ENCODE measurements around the gene RHOBTB3. TPM values are rescaled to one million over a fixed set of nuclear protein-coding genes. Genes with fewer than 3 reads are reported as not detected.

Gene RHOBTB3
- total RNA-seq, 1 experiment from 2014 or later, result 6.8 TPM

GRCh38 chr5:95760273-95761191 is 29.4 kb downstream of the RHOBTB3 start:
- Mint-ChIP-seq H3K27ac (no peak overlapping the region), H3K27me3 (ENCODE audit: low read depth) (no peaks in the 10 kb centered on the region), H3K4me3 (no peak overlapping the region), H3K4me1 (peaks cover under 1 to 2% of the 10 kb centered on the region in 2 experiments; a peak in 1 of 4 replicates), H3K36me3 (ENCODE audit: insufficient read depth in 1 of 3, low read depth in 3 of 3) (no peaks in the 10 kb centered on the region), H3K9me3 (no peaks in the 10 kb centered on the region)
- H3K4me1 ChIP-seq (ENCODE audit: insufficient read depth, low read length), result no peaks in the 10 kb centered on the region
- no peak overlapping the region for H2AFZ ChIP-seq (ENCODE audit: low read length)
- no peak overlapping the region for H2BK15ac ChIP-seq (ENCODE audit: low read depth, low read length)
- H3K23ac ChIP-seq (ENCODE audit: insufficient read length, low read depth, low read length), result no peak overlapping the region
- no peak for TF ChIP-seq CTCF (conservative IDR thresholded peaks at IDR 0.05)
- no peaks in the 10 kb centered on the region for H3K23me2 ChIP-seq (ENCODE audit: insufficient read length, low read depth, low read length, poor library complexity, severe bottlenecking)
- no peak for DNase-seq
- no peak overlapping the region for H2BK5ac ChIP-seq (ENCODE audit: insufficient read length, low read length)
- no peaks in the 10 kb centered on the region for H3K9me3 ChIP-seq (ENCODE audit: control insufficient read depth, low read depth, low read length)
- H3K4ac ChIP-seq (ENCODE audit: low read depth, low read length), result no peak overlapping the region
- no peaks in the 10 kb centered on the region for H3K27me3 ChIP-seq (ENCODE audit: insufficient read depth, low read length)
- H3K4me2 ChIP-seq (ENCODE audit: insufficient read depth, insufficient read length, low read length), result no peak overlapping the region
- no peak overlapping the region for H3K14ac ChIP-seq (ENCODE audit: insufficient read depth, low read length)
- no peak overlapping the region for H3K18ac ChIP-seq (ENCODE audit: insufficient read length, low read depth, low read length)
- H3K79me2 ChIP-seq (ENCODE audit: insufficient read depth, low read length), result no peaks in the 10 kb centered on the region
- no peak overlapping the region for H4K5ac ChIP-seq (ENCODE audit: insufficient read length, low read depth, low read length)
- H4K8ac ChIP-seq (replicated peaks; ENCODE audit: insufficient read length, low read depth, low read length), result no peak overlapping the region
- H2BK12ac ChIP-seq (ENCODE audit: insufficient read length, low read depth, low read length), result no peak overlapping the region
- H3K27ac ChIP-seq (ENCODE audit: insufficient read length, low read depth, low read length), result no peak overlapping the region
- no CpG with 5 or more reads among the region's 3 CpGs for WGBS (ENCODE audit: extremely low coverage, insufficient read length, low lambda C conversion rate)
- no peak overlapping the region for H2BK20ac ChIP-seq (ENCODE audit: low read depth, low read length, poor library complexity, severe bottlenecking)
- H3K9ac ChIP-seq (ENCODE audit: extremely low read depth, insufficient read length, low read length), result no peak overlapping the region
- H3K79me1 ChIP-seq (ENCODE audit: insufficient read depth, low read depth, low read length, poor library complexity, severe bottlenecking), result no peaks in the 10 kb centered on the region
- H2AK5ac ChIP-seq (ENCODE audit: insufficient read length, low read length), result no peak overlapping the region
- no peak overlapping the region for H3K56ac ChIP-seq (ENCODE audit: insufficient read length, low read depth, low read length)
- no peak overlapping the region for H3T11ph ChIP-seq (ENCODE audit: low read length)
- H2BK120ac ChIP-seq (ENCODE audit: low read depth, low read length, poor library complexity, severe bottlenecking), result no peak overlapping the region
- H4K20me1 ChIP-seq (ENCODE audit: control insufficient read depth, insufficient read depth, insufficient read length), result no peaks in the 10 kb centered on the region
- H4K91ac ChIP-seq (ENCODE audit: insufficient read length, low read depth, low read length), result no peak overlapping the region
